Activated T-cell treated with anti-CD3 and anti-CD28 coated beads for 4 hours (primary cell): ENCODE data around the gene ACTN4.

Experiments used
- DNase-seq: peaks from one replicate; pipeline ENCODE4 v3.0.0-alpha.2; 2020

Gene ACTN4

GRCh38 chr19:38780443-38780842, 133.0 kb downstream of the ACTN4 start:
- DNase-seq, result no peak

- no peak for DNase-seq
These were observed 133.6 kb downstream of the ACTN4 start for GRCh38 chr19:38781058-38781457.
